Astrocyte of the cerebellum (primary cell): ENCODE measurements around the gene ATXN10.

ENCODE experiments used
- DNase-seq: peaks from one replicate; pipeline ENCODE4 v3.0.0-alpha.2; 2011; ENCODE audit warnings: low read depth
- H3K4me3 ChIP-seq: 2 replicates; pipeline ENCODE4 v1.5.1; 2011; ENCODE audit warnings: mild to moderate bottlenecking, low read depth, low read length, moderate library complexity
- CTCF ChIP-seq: IDR thresholded peaks from 2 replicates; pipeline ENCODE4 v1.5.1; 2012; ENCODE audit warnings: low read length, low read depth, moderate library complexity, mild to moderate bottlenecking; ENCODE audit errors: missing control alignments
- in situ Hi-C: cut with HindIII; loops from 2 replicates; pipeline ENCODE4 v1.10.0; 2017; ENCODE audit warnings: low sequenced_read_pairs

The ATXN10 gene

GRCh38 chr22:45752036-45752435 is 80.4 kb downstream of the ATXN10 start:
- no peak for TF ChIP-seq CTCF

GRCh38 chr22:45754822-45755221 is 83.2 kb downstream of the ATXN10 start:
- H3K4me3 ChIP-seq: no peak overlapping the region
- in situ Hi-C loops: no loop called here
- no peak for TF ChIP-seq CTCF
- no peak for DNase-seq

More at GRCh38 chr22:45752036-45752435, 80.4 kb downstream of the ATXN10 start:
- no peak for DNase-seq
- in situ Hi-C loops: no loop called here
- no peak overlapping the region for H3K4me3 ChIP-seq

- DNase-seq: no peak
- no peak for TF ChIP-seq CTCF
- in situ Hi-C loops: no loop called here
- H3K4me3 ChIP-seq: no peak overlapping the region
Observed at GRCh38 chr22:45756558-45756957, 84.9 kb downstream of the ATXN10 start.

- peak; percentile 28 for TF ChIP-seq CTCF
- peak; percentile 20 for DNase-seq
- no peak overlapping the region for H3K4me3 ChIP-seq
- in situ Hi-C loops: no loop called here
Observed at GRCh38 chr22:45757068-45757467, 85.4 kb downstream of the ATXN10 start.

- TF ChIP-seq CTCF: no peak
- no peak overlapping the region for H3K4me3 ChIP-seq
- in situ Hi-C loops: no loop called here
- DNase-seq: no peak
Observed at GRCh38 chr22:45757936-45758335, 86.3 kb downstream of the ATXN10 start.

- H3K4me3 ChIP-seq: no peak overlapping the region
- TF ChIP-seq CTCF: no peak
- DNase-seq: no peak
- in situ Hi-C loops: no loop called here
Observed at GRCh38 chr22:45758603-45759002, 87.0 kb downstream of the ATXN10 start.

- no peak overlapping the region for H3K4me3 ChIP-seq
- no peak for DNase-seq
- TF ChIP-seq CTCF: no peak
- in situ Hi-C loops: no loop called here
Observed at GRCh38 chr22:45760682-45761081, 89.0 kb downstream of the ATXN10 start.
